NCI-H2029 treated with DMSO at 0.1 percent for 48 hours (cell line): Measurements from ENCODE around the gene ALG10B.
"Not testable (repeated sequence)": the region's sequence is repeated elsewhere in the genome, so short reads cannot be mapped to it uniquely, and the experiment has no call there.

Experiments
- DNase-seq: peaks from one replicate; lab custom pipeline; 2025; lab: John Stamatoyannopoulos, UW

The ALG10B gene, protein sequence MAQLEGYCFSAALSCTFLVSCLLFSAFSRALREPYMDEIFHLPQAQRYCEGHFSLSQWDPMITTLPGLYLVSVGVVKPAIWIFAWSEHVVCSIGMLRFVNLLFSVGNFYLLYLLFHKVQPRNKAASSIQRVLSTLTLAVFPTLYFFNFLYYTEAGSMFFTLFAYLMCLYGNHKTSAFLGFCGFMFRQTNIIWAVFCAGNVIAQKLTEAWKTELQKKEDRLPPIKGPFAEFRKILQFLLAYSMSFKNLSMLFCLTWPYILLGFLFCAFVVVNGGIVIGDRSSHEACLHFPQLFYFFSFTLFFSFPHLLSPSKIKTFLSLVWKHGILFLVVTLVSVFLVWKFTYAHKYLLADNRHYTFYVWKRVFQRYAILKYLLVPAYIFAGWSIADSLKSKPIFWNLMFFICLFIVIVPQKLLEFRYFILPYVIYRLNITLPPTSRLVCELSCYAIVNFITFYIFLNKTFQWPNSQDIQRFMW

DNA sequence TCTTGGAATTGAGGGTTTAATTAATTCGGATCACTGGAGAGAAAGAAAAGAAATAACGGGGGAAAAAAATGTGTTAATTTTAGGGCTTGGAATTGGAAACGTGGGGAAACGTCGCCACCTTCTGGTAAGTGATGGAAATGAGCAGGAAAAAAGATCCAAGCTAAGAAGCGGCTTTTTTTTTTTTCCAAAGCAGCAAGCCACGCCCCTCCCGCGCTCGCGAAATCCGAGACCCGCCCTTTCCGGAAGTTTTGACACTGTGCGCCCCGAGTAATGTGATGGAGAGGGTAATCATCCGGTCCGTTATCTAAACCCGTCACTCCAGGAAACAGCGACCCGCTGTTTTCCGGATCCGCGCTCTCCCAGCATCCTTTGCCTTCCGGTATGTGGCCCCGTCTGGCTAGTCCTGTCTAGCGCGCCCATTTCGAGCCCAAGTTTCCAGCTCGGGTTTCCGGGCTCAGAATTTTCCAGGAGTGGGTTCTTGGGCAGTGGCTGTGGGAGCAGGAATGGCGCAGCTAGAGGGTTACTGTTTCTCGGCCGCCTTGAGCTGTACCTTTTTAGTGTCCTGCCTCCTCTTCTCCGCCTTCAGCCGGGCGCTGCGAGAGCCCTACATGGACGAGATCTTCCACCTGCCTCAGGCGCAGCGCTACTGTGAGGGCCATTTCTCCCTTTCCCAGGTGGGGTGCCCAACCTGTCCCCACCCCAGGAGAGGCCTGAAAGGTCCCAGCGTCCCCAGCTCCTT lies at the start of gene ALG10B:
TSS of gene ALG10B (plus strand) at position 384 of the 739 bp plus-strand sequence. CDS start at position 504, 120 bp downstream.
- no peak for DNase-seq

DNA sequence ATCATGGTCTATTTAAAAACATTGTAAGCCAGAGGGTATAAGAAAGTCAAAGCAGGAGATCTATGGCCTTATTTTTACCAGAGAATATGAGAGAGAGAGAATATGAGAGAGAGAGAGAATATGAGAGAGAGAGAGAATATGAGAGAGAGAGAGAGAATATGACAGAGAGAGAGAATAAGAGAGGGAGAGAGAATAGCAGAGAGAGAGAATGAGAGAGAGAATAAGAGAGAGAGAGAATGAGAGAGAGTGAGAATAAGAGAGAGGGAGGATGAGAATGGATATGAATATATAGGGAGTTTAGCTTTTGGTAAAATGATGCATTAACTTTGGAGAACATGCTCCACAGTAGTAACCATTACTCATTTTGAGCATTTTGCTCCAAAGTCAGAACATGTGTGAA lies 48.0 kb upstream of the ALG10B start:
- DNase-seq, result no peak

DNA sequence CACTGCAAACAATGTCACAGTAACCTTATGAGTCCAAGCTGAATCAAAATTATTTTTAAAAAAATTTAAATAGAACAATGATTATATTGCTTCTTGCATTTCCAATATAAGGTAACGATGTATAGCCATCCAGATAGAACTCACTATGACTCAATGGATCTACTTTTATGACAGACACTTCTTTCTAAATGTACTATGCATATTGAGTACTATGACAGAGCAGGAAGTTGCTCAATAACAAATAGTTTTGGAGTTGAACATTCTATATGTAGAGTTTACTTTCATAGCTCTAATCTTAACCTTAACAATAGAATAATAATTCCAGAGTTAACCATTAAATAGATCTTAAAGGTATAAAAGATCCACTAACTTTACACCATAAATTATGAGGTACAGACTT lies 46.7 kb upstream of the ALG10B start:
- no peak for DNase-seq

DNA sequence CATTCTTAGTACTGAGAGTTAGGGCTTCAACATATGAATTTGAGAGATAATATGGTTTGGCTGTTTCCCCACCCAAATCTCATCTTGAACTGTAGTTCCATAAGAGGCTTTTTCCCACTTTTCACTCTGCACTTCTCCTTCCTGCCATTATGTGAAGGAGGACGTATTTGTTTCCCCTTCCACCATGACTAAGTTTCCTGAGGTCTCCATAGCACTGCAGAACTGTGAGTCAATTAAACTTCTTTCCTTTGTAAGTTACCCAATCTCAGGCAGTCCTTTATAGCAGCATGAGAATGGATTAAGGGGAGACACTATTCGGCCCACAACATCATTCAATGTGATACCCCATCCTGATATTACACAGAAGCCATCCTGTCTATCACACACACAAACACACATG lies 36.8 kb upstream of the ALG10B start:
- no peak for DNase-seq

DNA sequence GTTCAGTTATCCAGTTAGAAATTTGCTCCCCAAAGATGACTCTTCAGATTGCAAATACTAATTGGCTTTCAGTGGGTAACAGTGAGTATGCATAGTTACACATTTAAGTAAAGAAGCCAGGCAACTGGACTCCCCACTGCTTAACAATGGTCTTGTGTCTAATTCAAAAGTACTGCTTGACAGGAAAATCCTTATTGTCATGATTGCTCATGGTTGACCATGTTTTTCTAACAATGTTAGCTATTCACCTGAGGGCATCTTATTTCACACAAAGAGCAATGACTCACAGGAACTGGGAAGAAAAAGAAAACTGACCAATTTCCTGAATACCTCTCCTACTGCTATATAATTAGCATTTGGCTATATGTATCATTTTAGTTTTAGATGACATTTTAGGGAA lies 33.7 kb upstream of the ALG10B start:
- DNase-seq, result no peak

DNA sequence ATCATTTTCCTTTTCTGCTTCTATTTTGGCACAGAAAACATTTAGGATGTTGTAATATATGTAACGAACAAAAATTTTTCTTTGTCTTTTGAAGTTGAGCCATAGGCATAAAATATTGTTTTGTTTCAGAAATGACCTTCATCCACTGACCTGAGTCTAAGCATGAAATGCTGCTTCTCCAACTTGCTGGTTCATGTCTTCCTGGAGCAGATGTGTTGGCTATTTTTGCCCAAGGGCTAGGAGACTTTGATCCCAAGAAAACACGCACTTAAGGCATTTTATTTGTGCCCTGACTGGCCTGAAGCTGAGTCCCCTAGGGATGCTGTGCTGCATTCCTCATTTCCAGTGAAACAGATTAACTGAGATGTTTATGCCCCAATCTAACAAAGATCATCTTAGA lies 27.2 kb upstream of the ALG10B start:
- DNase-seq, result no peak

DNA sequence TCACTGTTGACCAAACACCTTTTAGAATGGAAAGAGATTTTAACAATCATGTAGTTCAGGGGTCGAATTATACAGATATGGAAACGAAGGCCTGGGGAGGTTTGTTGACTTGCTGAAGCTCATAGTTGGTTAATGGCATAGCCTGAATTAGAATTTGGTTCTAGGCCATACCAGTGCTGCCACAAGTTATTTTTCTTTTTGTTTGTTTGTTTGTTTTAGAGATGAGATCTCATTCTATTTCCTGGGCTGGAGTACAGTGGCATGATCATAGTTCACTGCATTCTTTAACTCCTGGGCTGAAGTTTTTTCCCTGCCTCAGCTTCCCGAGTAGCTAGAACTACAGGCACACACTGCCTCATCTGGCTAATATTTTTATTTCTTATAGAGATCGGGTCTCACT lies 25.4 kb upstream of the ALG10B start:
- no peak for DNase-seq

DNA sequence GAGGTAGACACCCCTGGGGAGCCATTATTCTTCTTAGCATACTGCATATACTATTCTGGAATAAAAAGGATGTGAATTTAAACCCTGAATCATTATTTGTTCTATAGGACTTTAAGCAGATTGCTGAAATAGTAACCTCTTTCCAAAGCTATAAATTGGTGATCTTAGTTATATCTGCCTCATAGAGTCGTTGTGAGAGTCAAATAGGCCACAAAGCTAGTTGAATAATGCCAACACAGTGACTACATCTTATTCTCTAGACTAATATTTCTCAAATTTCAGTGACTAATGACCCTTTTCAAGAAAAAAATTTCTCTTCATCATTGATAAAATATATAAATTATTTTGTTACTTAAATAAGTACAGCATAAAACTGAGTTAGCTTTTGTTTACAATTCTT lies 13.6 kb upstream of the ALG10B start:
- not testable (repeated sequence) for DNase-seq

DNA sequence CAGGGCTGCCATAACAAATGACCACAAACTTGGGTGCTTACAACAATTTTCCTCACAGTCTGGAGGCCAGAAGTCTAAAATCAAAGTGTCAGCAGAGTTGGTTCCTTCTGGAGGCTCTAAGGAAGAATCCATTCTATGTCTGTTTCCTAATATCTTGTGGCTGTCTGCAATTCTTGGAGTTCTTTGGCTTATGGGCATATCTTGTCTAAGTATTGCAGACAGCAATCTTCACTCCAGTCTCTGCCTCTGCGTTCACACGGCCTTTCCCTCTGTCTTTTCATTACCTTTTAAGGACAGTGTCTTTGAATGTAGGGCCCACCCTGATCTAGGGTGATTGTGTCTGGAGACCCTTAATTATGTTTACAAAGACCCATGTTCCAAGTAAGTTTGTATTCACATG lies 5.4 kb downstream of the ALG10B start:
- not testable (repeated sequence) for DNase-seq

DNA sequence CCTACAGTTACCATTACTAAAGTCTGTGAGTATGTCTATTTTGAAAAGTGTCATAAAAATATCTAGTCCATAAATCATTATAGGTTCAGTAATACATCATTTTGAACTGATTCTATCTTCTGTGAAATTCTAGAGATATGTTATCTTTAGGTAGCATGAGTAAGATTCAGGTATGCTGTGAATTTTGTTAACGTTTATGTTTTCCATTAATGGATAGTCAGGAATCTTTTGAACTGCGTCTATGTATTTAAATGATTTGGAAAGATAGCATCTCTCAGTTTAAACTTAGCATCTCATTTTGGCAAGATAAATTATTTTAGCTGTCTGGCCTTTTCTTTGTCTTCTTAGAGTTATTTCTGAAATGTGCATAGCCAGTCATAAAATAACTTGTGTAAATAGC lies 8.3 kb downstream of the ALG10B start:
- no peak for DNase-seq

DNA sequence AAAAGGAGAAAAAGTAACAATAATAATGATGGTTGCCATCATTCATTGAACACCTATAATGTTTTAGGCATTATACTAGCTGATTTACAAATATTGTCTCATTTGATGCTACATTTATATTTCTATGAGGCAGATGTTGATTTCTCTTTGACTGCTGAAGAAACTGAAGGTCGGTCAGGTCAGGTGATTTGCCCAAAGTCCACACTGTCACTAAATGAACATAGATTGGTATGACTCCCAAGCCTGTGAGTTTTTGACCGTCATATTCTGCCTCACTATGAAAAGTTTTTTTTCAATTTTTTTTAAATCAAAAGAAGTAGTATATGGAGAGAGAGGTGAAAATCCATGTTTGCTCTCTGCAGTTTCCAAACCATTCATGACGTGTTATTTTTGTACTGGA lies 10.8 kb downstream of the ALG10B start:
- no peak for DNase-seq

DNA sequence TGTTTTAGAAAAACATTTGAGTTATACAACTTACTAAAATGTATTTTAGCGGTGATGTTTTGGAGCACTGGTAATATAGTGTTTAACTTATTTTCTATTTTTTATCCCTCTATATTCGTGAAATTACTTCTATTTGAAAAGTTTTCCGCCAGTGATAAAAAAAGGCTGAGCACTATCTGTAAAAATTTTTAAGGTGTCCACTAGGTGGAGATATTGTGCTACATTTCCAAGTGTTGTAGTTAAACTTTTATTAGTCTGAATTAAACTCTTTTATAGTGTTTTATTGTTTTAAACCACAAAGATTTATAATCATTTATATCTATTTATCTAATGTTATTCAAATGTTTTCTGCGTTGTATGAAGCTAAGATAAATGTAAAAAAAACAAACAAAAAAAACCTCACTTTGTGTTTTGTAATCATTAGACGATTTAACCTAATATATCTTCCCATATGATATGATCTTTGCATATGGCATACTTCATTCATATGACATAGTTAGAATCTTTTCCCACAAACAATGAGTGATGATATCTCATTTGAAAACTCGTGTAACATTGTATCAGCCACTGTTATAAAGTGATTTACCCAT lies 11.8 kb downstream of the ALG10B start:
- no peak for DNase-seq

DNA sequence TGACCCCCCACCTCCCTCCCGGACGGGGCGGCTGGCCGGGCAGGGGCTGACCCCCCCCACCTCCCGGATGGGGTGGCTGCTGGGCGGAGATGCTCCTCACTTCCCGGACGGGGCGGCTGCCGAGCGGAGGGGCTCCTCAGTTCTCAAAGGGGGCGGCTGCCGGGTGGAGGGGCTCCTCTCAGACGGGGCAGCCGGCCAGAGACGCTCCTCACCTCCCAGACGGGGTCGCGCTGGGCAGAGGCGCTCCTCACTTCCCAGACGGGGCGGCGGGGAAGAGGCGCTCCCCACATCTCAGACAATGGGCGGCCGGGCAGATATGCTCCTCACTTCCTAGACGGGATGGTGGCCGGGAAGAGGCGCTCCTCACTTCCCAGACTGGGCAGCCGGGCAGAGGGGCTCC lies 13.8 kb downstream of the ALG10B start:
- not testable (repeated sequence) for DNase-seq

DNA sequence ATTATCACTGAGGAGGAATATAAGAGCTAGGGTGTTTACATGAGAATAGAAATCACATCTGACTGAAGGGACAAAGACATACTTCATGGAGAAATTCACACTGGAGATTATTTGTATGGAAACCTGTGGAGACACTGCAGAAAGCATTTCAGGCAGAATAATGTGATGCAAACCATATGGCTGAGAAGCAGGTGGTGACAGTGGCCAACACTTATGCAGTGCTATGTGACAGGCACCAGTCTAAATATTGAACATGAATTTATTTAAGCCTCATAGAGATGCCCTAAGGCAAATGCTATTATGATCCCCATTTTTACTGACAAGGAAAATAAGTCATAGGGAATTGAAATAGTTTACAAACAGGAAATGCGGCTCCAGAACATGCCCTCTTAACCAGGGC lies 16.2 kb downstream of the ALG10B start:
- DNase-seq, result no peak

DNA sequence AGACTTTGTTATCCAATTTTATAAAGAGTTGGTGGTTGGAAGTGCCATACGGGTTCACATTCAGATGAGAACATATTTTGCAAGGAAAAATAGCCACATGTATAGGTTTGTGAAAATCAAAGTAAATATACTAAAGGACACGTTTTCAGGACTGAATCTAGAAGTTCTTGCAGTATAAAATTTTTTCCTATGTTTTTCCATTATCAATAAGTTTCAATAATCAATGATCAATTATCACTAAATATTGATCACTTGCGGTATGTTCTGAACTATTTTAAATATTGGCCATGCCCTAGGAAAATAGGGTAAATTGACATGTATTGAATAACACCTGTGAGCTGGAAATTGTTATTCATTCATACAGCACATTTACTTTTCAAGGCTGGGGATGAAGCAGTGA lies 25.9 kb downstream of the ALG10B start:
- DNase-seq, result no peak

DNA sequence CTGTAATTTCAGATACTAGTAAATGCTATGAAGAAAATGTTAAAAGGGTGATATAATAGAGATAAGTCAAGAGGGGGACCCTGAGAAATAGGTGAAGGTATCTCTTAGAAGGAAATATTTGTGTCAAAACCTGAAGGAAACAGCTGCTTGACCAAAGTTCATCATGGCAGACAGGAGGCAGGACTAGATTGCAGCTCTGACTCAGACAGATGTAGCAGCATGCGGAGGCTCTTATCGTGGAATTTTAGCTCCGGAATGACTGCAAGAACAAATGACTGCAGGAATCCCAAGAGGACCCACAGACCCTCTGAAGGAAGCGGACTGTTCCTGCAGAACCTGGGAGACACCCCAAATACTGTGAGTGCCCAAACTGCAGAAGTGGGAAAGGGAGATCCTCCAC lies 26.7 kb downstream of the ALG10B start:
- not testable (repeated sequence) for DNase-seq

DNA sequence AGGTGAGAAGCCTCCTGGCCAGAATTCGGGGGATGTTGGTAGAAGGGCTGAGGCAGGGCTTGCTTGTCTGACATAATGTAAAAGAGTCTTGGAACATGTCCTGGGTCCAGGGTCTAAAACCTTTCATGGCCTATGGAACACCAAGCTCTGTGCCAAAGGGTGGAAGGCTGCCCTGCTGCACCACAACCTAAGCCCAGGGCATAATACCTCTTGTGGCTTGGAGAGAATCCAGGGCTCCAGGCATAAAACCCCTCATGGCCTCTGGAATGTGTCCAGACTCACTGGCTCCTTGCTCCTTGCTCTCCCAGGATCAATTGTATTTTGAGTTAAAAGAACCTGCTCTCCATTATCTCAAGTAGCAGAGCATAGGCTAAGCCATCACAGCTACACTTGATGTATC lies 27.3 kb downstream of the ALG10B start:
- not testable (repeated sequence) for DNase-seq

DNA sequence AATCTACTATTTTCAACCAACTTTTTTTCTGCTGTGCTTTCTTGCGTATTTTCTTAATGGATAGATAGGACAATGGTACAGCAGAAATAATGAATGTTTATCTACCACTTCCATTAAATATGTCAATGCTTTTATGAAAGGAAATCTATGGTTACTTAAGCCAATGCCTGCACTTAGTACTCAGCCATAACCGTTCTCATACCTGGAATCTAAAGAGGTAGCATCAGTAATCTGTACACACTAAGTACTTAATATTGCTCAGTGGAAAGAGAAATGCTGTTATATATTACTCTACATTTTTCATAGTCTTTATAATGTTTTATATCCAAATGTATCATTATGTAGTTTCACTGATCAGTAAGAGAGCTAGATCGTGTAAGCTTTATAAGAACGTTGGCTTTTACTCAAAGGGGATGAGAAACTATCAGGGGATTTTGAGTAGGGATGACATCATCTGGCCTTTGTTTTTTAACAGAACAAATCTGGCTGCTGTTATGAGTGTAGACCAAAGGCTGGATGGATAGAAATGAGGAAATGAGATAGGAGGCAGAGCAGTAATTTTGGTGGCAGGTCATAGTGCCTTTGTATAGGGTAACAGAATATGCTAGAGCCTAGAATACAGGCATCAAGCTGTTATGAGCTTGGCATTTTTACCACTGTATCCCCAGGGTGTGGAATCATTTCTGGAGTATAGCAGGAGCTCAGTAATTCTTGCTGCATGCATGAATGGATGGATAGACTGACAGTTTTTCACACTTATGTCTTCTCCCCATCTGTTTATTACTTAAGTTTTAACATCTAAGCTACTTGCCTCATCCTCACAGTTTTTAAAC lies 34.0 kb downstream of the ALG10B start:
- DNase-seq, result no peak

DNA sequence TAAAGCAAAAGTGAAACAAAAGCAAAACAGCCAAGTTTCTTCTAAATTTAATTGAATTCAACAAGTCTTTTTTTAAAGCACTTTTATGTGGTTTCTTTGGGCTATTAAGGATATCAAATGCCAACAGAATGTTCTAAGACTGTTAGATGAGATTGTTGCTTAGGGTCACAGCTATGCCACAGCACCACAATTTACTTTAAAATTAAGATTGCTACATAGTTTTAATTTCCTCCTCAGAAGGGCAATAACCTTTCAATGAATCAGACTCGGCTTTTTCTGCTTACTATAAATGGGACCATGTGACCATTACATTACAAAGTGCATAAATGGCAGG lies 34.6 kb downstream of the ALG10B start:
- not testable (repeated sequence) for DNase-seq

DNA sequence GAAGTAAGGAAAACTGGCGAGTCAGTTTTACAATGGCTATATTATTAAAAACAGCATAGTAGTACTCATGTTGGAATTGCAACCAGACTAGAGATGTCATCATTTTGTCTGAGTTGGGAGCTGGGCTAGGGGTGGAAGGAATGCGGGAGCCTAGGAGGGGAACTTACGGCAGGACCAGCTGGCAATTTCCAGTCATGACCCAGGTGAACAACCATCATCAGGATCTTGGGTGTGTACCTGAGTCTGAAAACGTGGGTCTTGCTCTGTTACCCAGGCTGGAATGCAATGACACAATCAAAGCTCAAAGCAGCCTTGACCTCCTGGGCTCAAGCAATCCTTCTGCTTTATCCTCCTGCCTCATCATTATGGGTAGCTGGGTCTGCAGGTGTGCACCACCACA lies 50.9 kb downstream of the ALG10B start:
- no peak for DNase-seq

DNA sequence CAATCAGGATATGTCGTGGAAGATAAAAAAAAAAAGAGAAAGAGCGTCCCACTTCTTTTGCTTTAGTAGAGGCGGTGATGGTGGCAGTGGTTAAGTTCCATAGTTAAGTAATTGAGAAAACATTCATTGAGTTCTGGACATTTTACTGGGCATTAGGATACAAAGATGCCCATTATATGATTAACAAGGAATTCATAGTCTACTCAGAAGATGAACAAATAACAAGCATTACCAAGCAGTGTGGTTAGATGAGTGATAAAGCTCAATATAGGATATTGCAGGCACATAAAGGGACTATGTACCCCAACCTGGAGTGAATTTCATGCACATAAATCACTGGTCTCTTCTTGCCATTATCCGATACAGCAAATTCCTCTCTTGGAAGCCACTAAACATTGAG lies 53.7 kb downstream of the ALG10B start:
- no peak for DNase-seq

DNA sequence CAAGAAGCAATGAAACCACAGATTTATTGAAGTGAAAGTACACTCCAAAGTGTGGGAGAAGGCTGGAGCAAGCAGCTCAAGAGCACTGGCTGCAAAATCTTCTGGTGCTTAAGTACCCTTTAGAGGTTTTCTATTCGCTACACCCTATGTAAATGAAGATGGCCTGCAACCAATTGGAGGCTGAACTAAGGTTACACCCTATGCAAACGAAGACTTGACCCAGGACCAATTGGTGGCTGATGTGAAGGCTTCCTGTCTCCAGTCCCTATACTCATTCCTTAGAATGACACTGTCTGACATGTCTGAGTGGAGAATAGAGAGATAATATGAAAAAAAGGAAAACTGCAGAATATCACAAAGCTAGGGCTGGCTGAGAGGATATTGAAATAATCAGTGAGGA lies 57.2 kb downstream of the ALG10B start:
- no peak for DNase-seq
